ENCODE measurements around the gene KRTAP2-2. TPM values are rescaled to one million over a fixed set of nuclear protein-coding genes. Genes with fewer than 3 reads are reported as not detected.
"Not testable (repeated sequence)": the region's sequence is repeated elsewhere in the genome, so short reads cannot be mapped to it uniquely, and the experiment has no call there.

Gene KRTAP2-2
- total RNA-seq, 4 donors from 2014 or later, result not detected

DNA sequence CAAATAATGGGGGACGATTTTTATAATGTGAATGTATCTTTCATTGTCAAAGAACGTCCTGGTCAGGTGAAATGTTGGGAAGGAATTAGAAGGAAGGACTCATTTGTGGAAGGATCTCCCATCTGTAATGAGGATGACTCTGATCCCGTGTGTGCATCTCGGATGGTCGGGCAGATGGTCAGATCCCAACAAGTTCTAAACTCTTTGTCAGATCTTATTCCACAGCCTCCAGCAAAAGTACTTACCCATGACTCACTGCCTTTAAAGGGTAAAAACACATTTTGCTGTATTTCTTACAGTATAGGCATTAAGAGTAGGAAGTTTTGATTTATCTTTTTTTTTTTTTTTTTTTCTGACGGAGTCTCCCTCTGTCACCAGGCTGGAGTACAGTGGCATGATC lies 43.5 kb upstream of the KRTAP2-2 start:
- H3K4me1 ChIP-seq, result no peaks in the 10 kb centered on the region

DNA sequence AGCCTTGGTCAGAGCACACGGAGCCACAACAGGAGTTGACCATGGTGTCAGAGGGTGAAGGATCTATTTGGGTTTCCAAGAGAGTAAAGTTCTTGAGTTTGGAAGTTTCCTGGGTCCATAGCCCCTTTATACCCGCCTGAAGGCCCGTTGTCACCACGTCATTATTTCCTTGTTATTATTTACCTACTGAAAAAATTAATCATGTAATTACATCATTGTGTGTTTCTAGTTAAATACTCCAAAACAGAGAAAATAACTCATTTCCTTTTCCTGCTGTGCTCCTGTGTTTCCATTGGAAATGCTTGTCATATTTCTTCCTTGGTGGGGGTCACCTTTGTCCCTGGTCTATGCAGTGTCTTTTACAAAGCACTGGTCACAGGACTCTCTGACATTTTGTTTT lies 43.0 kb upstream of the KRTAP2-2 start, which contains the start of gene KRTAP4-8:
TSS of gene KRTAP4-8 (minus strand) at position 101 of the 400 bp plus-strand sequence. CDS start at position 43, 58 bp downstream.
- Histone ChIP-seq H3K4me3 (no peak within 1 kb of the TSS), H3K4me1 (no peaks in the 10 kb centered on the region), H3K27me3 (no peaks in the 10 kb centered on the region), H3K27ac (no peak within 1 kb of the TSS), H3K36me3 (no peaks in the 10 kb centered on the region), H3K9me3 (no peaks in the 10 kb centered on the region)
- intact Hi-C loops (cut with DNase I; ENCODE audit: low total_unique reads), result no loop called here
- no peak for DNase-seq
- in situ Hi-C loops (cut with MboI; ENCODE audit: low pct_ligation_motif_present in 1 of 4, low pct_unique_long_range_greater_than_20kb in 1 of 4, low sequenced_read_pairs in 3 of 4), result no loop called here
- TF ChIP-seq POLR2A (IDR thresholded peaks at IDR 0.05) (no peak), POLR2AphosphoS5 (IDR thresholded peaks at IDR 0.05) (no peak), EP300 (IDR thresholded peaks at IDR 0.05; ENCODE audit: low read depth) (no peak)
- TF ChIP-seq, protein P1, sequence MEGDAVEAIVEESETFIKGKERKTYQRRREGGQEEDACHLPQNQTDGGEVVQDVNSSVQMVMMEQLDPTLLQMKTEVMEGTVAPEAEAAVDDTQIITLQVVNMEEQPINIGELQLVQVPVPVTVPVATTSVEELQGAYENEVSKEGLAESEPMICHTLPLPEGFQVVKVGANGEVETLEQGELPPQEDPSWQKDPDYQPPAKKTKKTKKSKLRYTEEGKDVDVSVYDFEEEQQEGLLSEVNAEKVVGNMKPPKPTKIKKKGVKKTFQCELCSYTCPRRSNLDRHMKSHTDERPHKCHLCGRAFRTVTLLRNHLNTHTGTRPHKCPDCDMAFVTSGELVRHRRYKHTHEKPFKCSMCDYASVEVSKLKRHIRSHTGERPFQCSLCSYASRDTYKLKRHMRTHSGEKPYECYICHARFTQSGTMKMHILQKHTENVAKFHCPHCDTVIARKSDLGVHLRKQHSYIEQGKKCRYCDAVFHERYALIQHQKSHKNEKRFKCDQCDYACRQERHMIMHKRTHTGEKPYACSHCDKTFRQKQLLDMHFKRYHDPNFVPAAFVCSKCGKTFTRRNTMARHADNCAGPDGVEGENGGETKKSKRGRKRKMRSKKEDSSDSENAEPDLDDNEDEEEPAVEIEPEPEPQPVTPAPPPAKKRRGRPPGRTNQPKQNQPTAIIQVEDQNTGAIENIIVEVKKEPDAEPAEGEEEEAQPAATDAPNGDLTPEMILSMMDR (IDR thresholded peaks at IDR 0.05), result no peak
- 50 to 68% methylated on average over 3 to 4 of the region's 4 CpGs for WGBS, 2 donors (ENCODE audit: low coverage in 1 of 2)

More for the DNA sequence above, 43.5 kb upstream of the KRTAP2-2 start:
- H3K27me3 ChIP-seq, result no peaks in the 10 kb centered on the region
- H3K9me3 ChIP-seq, result no peaks in the 10 kb centered on the region
- in situ Hi-C loops (cut with MboI; ENCODE audit: low pct_ligation_motif_present in 1 of 4, low pct_unique_long_range_greater_than_20kb in 1 of 4, low sequenced_read_pairs in 3 of 4), result no loop called here
- no peaks in the 10 kb centered on the region for H3K36me3 ChIP-seq
- 81 to 82% methylated on average over 5 to 6 of the region's 6 CpGs for WGBS, 2 donors (ENCODE audit: low coverage in 1 of 2)
- no peak for DNase-seq
- no peak overlapping the region for H3K27ac ChIP-seq
- no peak overlapping the region for H3K4me3 ChIP-seq
- TF ChIP-seq POLR2A (IDR thresholded peaks at IDR 0.05) (no peak), POLR2AphosphoS5 (IDR thresholded peaks at IDR 0.05) (no peak), EP300 (IDR thresholded peaks at IDR 0.05; ENCODE audit: low read depth) (no peak)
- TF ChIP-seq, protein P1 (IDR thresholded peaks at IDR 0.05), result no peak
- intact Hi-C loops (cut with DNase I; ENCODE audit: low total_unique reads), result no loop called here

DNA sequence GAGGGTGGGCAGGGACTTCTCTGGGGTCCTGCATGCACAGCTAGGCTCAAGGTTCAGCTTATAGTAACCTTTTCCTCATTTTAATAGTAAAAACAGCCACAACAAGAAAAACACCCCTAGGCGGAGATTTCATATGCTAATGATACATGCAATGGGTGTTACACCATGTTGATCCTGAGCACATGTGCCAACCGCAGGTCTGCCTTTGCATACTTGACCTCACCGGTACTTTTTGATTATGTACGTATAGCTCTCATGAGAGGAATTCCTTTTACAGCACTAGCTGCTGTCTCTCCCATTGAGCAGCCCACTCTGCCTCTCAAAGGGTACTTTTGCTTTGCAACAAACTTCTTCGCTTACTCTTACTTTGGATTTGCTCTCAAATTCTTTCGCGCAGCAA lies 41.0 kb upstream of the KRTAP2-2 start:
- Histone ChIP-seq H3K4me1 (no peaks in the 10 kb centered on the region), H3K4me3 (no peak overlapping the region), H3K27me3 (no peaks in the 10 kb centered on the region), H3K9me3 (no peaks in the 10 kb centered on the region), H3K27ac (no peak overlapping the region), H3K36me3 (no peaks in the 10 kb centered on the region)
- 83 to 87% methylated on average over 7 of the region's 7 CpGs for WGBS, 2 donors (ENCODE audit: low coverage in 1 of 2)
- no peak for DNase-seq
- TF ChIP-seq POLR2A (IDR thresholded peaks at IDR 0.05), result no peak
- TF ChIP-seq EP300 (IDR thresholded peaks at IDR 0.05; ENCODE audit: low read depth), result no peak
- TF ChIP-seq, protein P1 (IDR thresholded peaks at IDR 0.05), result no peak
- TF ChIP-seq POLR2AphosphoS5 (IDR thresholded peaks at IDR 0.05), result no peak
- intact Hi-C loops (cut with DNase I; ENCODE audit: low total_unique reads) (no loop called here), in situ Hi-C loops (cut with MboI; ENCODE audit: low pct_ligation_motif_present in 1 of 4, low pct_unique_long_range_greater_than_20kb in 1 of 4, low sequenced_read_pairs in 3 of 4) (no loop called here)

DNA sequence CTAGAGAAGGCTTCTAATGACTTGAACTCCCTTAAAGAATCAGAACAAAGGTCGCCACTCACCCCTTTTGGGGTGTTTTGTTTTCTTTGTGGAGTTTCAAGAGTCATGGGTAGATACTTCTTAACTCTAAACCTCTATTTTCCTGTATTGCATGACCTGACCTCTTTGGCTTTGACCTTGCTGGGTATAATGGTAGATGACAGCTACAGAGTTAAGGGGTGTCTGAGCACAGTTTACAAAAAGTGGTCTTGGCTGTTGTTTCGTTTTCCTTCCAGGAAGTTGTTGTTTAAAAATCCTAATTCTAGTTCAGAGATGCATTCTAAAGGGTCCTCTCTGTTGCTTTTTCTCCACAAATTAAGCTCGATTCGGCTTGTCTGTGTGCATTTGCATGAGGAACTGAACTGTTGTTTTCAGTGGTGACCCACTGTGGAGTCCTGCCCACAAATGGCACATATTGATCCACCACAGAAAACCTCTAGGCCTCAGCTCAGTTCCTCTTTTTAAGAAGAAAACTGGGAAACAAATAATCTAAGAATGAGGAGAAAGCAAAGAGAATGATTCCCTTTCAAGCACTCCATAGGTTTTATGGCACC lies 33.8 kb upstream of the KRTAP2-2 start:
- H3K4me1 ChIP-seq; H3K27ac ChIP-seq; intact Hi-C loops (cut with DNase I; ENCODE audit: low total_unique reads); H3K36me3 ChIP-seq; H3K9me3 ChIP-seq; DNase-seq; H3K27me3 ChIP-seq; in situ Hi-C loops (cut with MboI; ENCODE audit: low pct_ligation_motif_present in 1 of 4, low pct_unique_long_range_greater_than_20kb in 1 of 4, low sequenced_read_pairs in 3 of 4); H3K4me3 ChIP-seq: not testable (repeated sequence)
- WGBS, 2 donors (ENCODE audit: low coverage in 1 of 2), result 58 to 65% methylated on average over 2 to 4 of the region's 4 CpGs

DNA sequence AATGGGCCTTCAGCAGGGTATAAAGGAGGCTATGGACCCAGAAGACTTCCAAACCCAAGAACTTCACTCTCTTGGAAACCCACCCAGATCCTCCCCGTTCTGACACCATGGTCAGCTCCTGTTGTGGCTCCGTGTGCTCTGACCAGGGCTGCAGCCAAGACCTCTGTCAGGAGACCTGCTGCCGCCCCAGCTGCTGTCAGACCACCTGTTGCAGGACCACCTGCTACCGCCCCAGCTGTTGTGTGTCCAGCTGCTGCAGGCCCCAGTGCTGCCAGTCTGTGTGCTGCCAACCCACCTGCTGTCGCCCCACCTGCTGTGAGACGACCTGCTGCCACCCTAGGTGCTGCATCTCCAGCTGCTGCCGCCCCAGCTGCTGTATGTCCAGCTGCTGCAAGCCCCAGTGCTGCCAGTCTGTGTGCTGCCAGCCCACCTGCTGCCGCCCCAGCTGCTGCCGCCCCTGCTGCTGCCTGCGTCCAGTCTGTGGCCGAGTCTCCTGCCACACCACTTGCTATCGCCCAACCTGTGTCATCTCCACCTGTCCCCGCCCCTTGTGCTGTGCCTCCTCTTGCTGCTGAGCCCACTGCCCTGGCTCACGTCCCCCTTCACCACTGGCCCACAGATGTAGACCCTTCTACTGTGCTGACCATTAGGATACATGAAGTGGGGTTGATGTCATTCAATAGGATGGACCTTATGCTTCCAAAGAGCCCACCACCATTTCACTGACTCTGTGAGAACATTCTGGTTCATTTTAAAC lies 29.2 kb upstream of the KRTAP2-2 start, which contains the start of gene KRTAP4-7:
TSS of gene KRTAP4-7 (plus strand) at position 51 of the 757 bp plus-strand sequence. CDS start at position 108, 57 bp downstream.
- DNase-seq; H3K27me3 ChIP-seq; H3K9me3 ChIP-seq; H3K4me3 ChIP-seq; H3K4me1 ChIP-seq; H3K27ac ChIP-seq; in situ Hi-C loops (cut with MboI; ENCODE audit: low pct_ligation_motif_present in 1 of 4, low pct_unique_long_range_greater_than_20kb in 1 of 4, low sequenced_read_pairs in 3 of 4); intact Hi-C loops (cut with DNase I; ENCODE audit: low total_unique reads); H3K36me3 ChIP-seq: not testable (repeated sequence)
- 80 to 83% methylated on average over 1 to 10 of the region's 14 CpGs for WGBS, 2 donors (ENCODE audit: low coverage in 1 of 2)

DNA sequence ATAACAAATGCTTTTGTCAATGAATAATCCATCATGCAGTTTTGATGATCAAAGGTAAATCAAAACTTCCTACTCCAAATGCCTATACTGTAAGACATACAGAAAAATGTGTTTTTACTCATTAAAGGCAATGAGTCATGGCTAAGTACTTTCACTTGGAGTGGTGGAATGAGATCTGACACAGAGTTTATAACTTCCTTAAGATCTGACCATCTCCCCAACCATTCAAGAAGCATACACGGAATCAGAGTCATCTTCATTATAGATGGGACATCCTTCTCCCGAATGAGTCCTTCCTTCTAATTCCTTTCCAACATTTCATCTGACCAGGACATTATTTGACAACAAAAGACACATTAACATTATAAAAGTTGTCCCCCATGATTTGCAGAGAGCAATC lies 28.4 kb upstream of the KRTAP2-2 start:
- in situ Hi-C loops (cut with MboI; ENCODE audit: low pct_ligation_motif_present in 1 of 4, low pct_unique_long_range_greater_than_20kb in 1 of 4, low sequenced_read_pairs in 3 of 4), result not testable (repeated sequence)
- 75 to 83% methylated on average over 2 of the region's 2 CpGs for WGBS, 2 donors (ENCODE audit: low coverage in 1 of 2)

More for the DNA sequence above, 28.4 kb upstream of the KRTAP2-2 start:
- H3K4me3 ChIP-seq; H3K27me3 ChIP-seq; H3K36me3 ChIP-seq; H3K27ac ChIP-seq; H3K9me3 ChIP-seq; DNase-seq; H3K4me1 ChIP-seq; intact Hi-C loops (cut with DNase I; ENCODE audit: low total_unique reads): not testable (repeated sequence)

All from transverse colon (tissue), 4 donors.